GM12878 (cell line): Measurements from ENCODE around the gene SHLD1. TPM values are rescaled to one million over a fixed set of nuclear protein-coding genes. Genes with fewer than 3 reads are reported as not detected.

ENCODE experiments used
- ATAC-seq: fragments of 200-7000 bp; cut with Tn5 transposase; 3 replicates; pipeline ENCODE4 v1.9.1; 2020; ENCODE audit warnings: mild to moderate bottlenecking, moderate library complexity
- BruUV-seq: library from RNA; stranded (reverse); fragments of 400-500 nt; replicated peaks from 2 replicates; lab custom pipeline; 2021; lab: Mats Ljungman, UMichigan
- CTCF ChIA-PET: fragments of 300-600 bp; sonication (Branson Sonifier 250); formaldehyde crosslinking; extraction: SDS; loops from one replicate; lab custom pipeline; 2021; ENCODE audit warnings: inconsistent platforms; lab: Yijun Ruan, JAX
- POLR2A ChIA-PET: fragments of 350-600 bp; formaldehyde crosslinking; extraction: SDS; loops from one replicate; lab custom pipeline; 2021; ENCODE audit warnings: inconsistent platforms; lab: Charles Lee
- RAD21 ChIA-PET: fragments of 300-600 bp; sonication (Branson Sonifier 250); formaldehyde crosslinking; loops from one replicate; lab custom pipeline; 2023; ENCODE audit warnings: antibody characterized with exemption; ENCODE audit not compliant: unreplicated experiment; lab: Charles Lee
- SMC1A ChIA-PET: fragments of 300-600 bp; sonication (Branson Sonifier 250); formaldehyde crosslinking; loops from one replicate; lab custom pipeline; 2023; ENCODE audit not compliant: unreplicated experiment, uncharacterized antibody; lab: Charles Lee
- DNase-seq: peaks from one replicate; pipeline ENCODE4 v3.0.0-alpha.2; 2011; ENCODE audit warnings: low read depth, low spot score
- FAIRE-seq: peaks from 3 replicates; lab custom pipeline; 2011; peaks lifted over from hg19 to GRCh38; lab: Jason Lieb, UNC
- H2AFZ ChIP-seq: 2 replicates; pipeline ENCODE4 v1.6.0; 2011; ENCODE audit warnings: low read depth, low read length, control low read depth; ENCODE audit not compliant: control insufficient read depth
- H3K27ac ChIP-seq: 2 replicates; pipeline ENCODE4 v1.5.1; 2011; ENCODE audit warnings: control low read depth; ENCODE audit not compliant: control insufficient read depth, insufficient read depth
- H3K27me3 ChIP-seq, 2 experiments: replicated peaks in 1 of 2; 2 replicates each; pipeline versions ENCODE4 v1.6.0 to v1.6.1; 2011; ENCODE audit warnings: low read length in 1 of 2; ENCODE audit not compliant: control insufficient read depth in 2 of 2, insufficient read depth in 2 of 2
- H3K36me3 ChIP-seq, 2 experiments: 2 replicates each; pipeline ENCODE4 v1.5.1; 2011; ENCODE audit warnings: low read length in 1 of 2; ENCODE audit not compliant: control insufficient read depth in 2 of 2, insufficient read depth in 2 of 2
- H3K4me1 ChIP-seq: 2 replicates; pipeline ENCODE4 v1.6.1; 2011; ENCODE audit warnings: mild to moderate bottlenecking, low read length, moderate library complexity, mixed read lengths; ENCODE audit not compliant: control insufficient read depth, insufficient read depth
- H3K4me2 ChIP-seq: 2 replicates; pipeline ENCODE4 v1.6.0; 2011; ENCODE audit warnings: control low read depth; ENCODE audit not compliant: control insufficient read depth, insufficient read depth
- H3K4me3 ChIP-seq: fragments of 200-600 bp; sonication (generic); 2 replicates; pipeline ENCODE4 v1.5.1; 2016
- H3K79me2 ChIP-seq: 2 replicates; pipeline ENCODE4 v1.6.0; 2011; ENCODE audit warnings: low read length; ENCODE audit not compliant: control insufficient read depth, insufficient read depth
- H3K9ac ChIP-seq: 2 replicates; pipeline ENCODE4 v1.8.0; 2011; ENCODE audit warnings: low read length, control low read depth, mixed read lengths; ENCODE audit not compliant: control insufficient read depth, insufficient read depth
- H3K9me3 ChIP-seq: replicated peaks from 3 replicates; pipeline ENCODE4 v1.5.1; 2011; ENCODE audit warnings: mild to moderate bottlenecking, low read length; ENCODE audit not compliant: control insufficient read depth, insufficient read depth
- H4K20me1 ChIP-seq: 2 replicates; pipeline ENCODE4 v1.6.0; 2011; ENCODE audit not compliant: control insufficient read depth, insufficient read depth
- ELK1 ChIP-seq: IDR thresholded peaks from 2 replicates; pipeline ENCODE4 v1.6.1; 2012; ENCODE audit warnings: low read depth, low read length, improper control_type of control experiment
- ESRRA ChIP-seq: IDR thresholded peaks from 2 replicates; pipeline ENCODE4 v1.6.1; 2012; ENCODE audit warnings: mild to moderate bottlenecking, low read length, improper control_type of control experiment
- HDAC2 ChIP-seq: fragments of 200-600 bp; sonication (generic); IDR thresholded peaks from 2 replicates; pipeline ENCODE4 v1.6.1; 2017
- IRF4 ChIP-seq: IDR thresholded peaks from 2 replicates; pipeline ENCODE4 v1.6.1; 2011; ENCODE audit warnings: low read depth, low read length
- NFYA ChIP-seq: IDR thresholded peaks from 2 replicates; pipeline ENCODE4 v1.6.1; 2011; ENCODE audit warnings: low read depth, mild to moderate bottlenecking, low read length, improper control_type of control experiment, borderline replicate concordance
- REST ChIP-seq: IDR thresholded peaks from 2 replicates; pipeline ENCODE4 v1.6.1; 2012; ENCODE audit warnings: mild to moderate bottlenecking, low read depth, low read length
- SIN3A ChIP-seq: IDR thresholded peaks from 2 replicates; pipeline ENCODE4 v1.6.1; 2012; ENCODE audit warnings: low read depth, low read length, improper control_type of control experiment
- SMC3 ChIP-seq: IDR thresholded peaks from 2 replicates; pipeline ENCODE4 v1.6.1; 2011; ENCODE audit warnings: low read length, improper control_type of control experiment, borderline replicate concordance
- SP1 ChIP-seq: IDR thresholded peaks from one replicate; pipeline ENCODE4 v1.6.1; 2011; ENCODE audit warnings: low read depth, low read length
- TCF12 ChIP-seq: IDR thresholded peaks from 2 replicates; pipeline ENCODE4 v1.6.1; 2011; ENCODE audit warnings: low read depth, mild to moderate bottlenecking, low read length
- WGBS: methylation state at CpG from one replicate; pipeline ENCODE4 v1.1.6; 2016; ENCODE audit warnings: low lambda C conversion rate; ENCODE audit not compliant: insufficient replicate concordance, insufficient coverage; ENCODE audit errors: missing lambda C conversion rate; 5-methylcytosine and 5-hydroxymethylcytosine counted together
- in situ Hi-C: fragments of 300-500 bp; cut with MboI; formaldehyde crosslinking; loops from 9 replicates; pipeline ENCODE4 v1.14.3; 2018; ENCODE audit warnings: mixed read lengths
- intact Hi-C: fragments of 100-400 bp; cut with micrococcal nuclease; formaldehyde crosslinking; loops from one replicate; pipeline ENCODE4 v1.14.2; 2022; ENCODE audit not compliant: unreplicated experiment
- polyA plus RNA-seq, 11 experiments: library from polyadenylated mRNA; depleted of rRNA in 4 of 11; unstranded in 6 of 11; stranded (reverse) in 5 of 11; fragments of >200 nt; fragmentation: Nextera tagmentation in 4 of 11; fragmentation: Illumina TruSeq in 1 of 11; extraction: Ambion mirVana in 4 of 11; extraction: Trizol in 1 of 11; gene quantifications; 1 replicate in 1 of 11; 2 replicates in 10 of 11; pipeline versions ENCODE4 v1.2.1 to v1.2.3, GENCODE V29; 2011 to 2016; ENCODE audit warnings: inconsistent platforms in 2 of 11, missing spikeins in 2 of 11, low read depth in 1 of 11
- total RNA-seq, 4 experiments: library from RNA; depleted of rRNA in 3 of 4; stranded (reverse); fragments of >200 nt in 3 of 4; fragmentation: Illumina TruSeq in 1 of 4; extraction: Trizol in 1 of 4; gene quantifications; 2 replicates each; pipeline versions ENCODE4 v1.2.1 to v1.2.3, GENCODE V29; 2013 to 2021

SHLD1 gene
- total and polyA plus RNA-seq, 10 of the 15 experiments (the other 5 are each of a cell fraction or from before 2014, with no cell fraction given), result 10.8 to 70.9 (median 25.4) TPM

- TF ChIP-seq NFYA (no peak), SMC3 (peak; percentile 99), HDAC2 (no peak), IRF4 (no peak), ESRRA (no peak)
Measured at GRCh38 chr20:5788385-5788895, 38.2 kb downstream of the SHLD1 start (continued).

- H3K4me1 ChIP-seq, result no peaks in the 10 kb centered on the region
- no peak overlapping the region for H3K4me3 ChIP-seq
- no peaks in the 10 kb centered on the region for H3K9me3 ChIP-seq
- ChIA-PET SMC1A (interaction anchor here (1.2 to 4.6 kb wide), 7 partner anchors 13 to 261 kb away, joined by 3 to 85 read pairs (median 11); no protein-coding TSS in a partner anchor), POLR2A (no interaction called here), CTCF (interaction anchor here (0.6 to 7.8 kb wide), 8 partner anchors 8 to 1250 kb away, joined by 3 to 180 read pairs (median 22); no protein-coding TSS in a partner anchor), RAD21 (interaction anchor here (1.3 to 3.7 kb wide), 2 partner anchors 200 to 259 kb away, joined by 4 to 97 read pairs; no protein-coding TSS in a partner anchor)
- BruUV-seq, result no TSS peak
- H2AFZ ChIP-seq, result no peak overlapping the region
- no peaks in the 10 kb centered on the region for H3K27me3 ChIP-seq
- H3K36me3 ChIP-seq, result peaks cover 1 to 3% of the 10 kb centered on the region in 2 experiments; a peak in 3 of 4 replicates
- intact Hi-C loops, result loop anchor here (2.0 to 10.0 kb wide), 2 partner anchors 29 to 285 kb away; no protein-coding TSS in a partner anchor
- DNase-seq (no peak), ATAC-seq (no peak), FAIRE-seq (no peak)
- no peak overlapping the region for H3K27ac ChIP-seq
- whole genome bisulfite sequencing, result 74% methylated on average over 2 of the region's 2 CpGs
- no peak overlapping the region for H3K4me2 ChIP-seq
- H3K79me2 ChIP-seq, result no peaks in the 10 kb centered on the region
- TF ChIP-seq ELK1 (no peak), REST (no peak), TCF12 (no peak), SP1 (no peak), SIN3A (no peak)
- in situ Hi-C loops, result loop anchor here (5.0 kb wide), 1 partner anchor 218 kb away; no protein-coding TSS in a partner anchor
- H3K9ac ChIP-seq, result no peak overlapping the region
- no peaks in the 10 kb centered on the region for H4K20me1 ChIP-seq
Measured at GRCh38 chr20:5789827-5790226, 39.6 kb downstream of the SHLD1 start.
